Measurements from ENCODE around the gene EIF4A2. TPM values are rescaled to one million over a fixed set of nuclear protein-coding genes. Genes with fewer than 3 reads are reported as not detected.

Gene EIF4A2
- total and polyA plus RNA-seq, 9 of the 15 experiments (the other 6 are each of a cell fraction or from before 2014, with no cell fraction given), result 307 to 754 (median 435) TPM

- TF ChIP-seq C11orf30 (IDR thresholded peaks at IDR 0.05; ENCODE audit: low read depth) (no peak), HDAC6 (IDR thresholded peaks at IDR 0.05; ENCODE audit: low read depth, low read length) (no peak), ELK3 (CRISPR knock-in tag; IDR thresholded peaks at IDR 0.05) (no peak), PHF21A (IDR thresholded peaks at IDR 0.05; ENCODE audit: borderline replicate concordance, low read depth) (no peak), ZNF134 (CRISPR knock-in tag; conservative IDR thresholded peaks at IDR 0.05) (no peak), SMARCC2 (IDR thresholded peaks at IDR 0.05; ENCODE audit: low read depth) (no peak), JUN (IDR thresholded peaks at IDR 0.05; ENCODE audit: borderline replicate concordance, low read depth, low read length) (no peak), JUN (CRISPR knock-in tag; IDR thresholded peaks at IDR 0.05; ENCODE audit: borderline replicate concordance) (no peak), SNAPC5 (CRISPR knock-in tag; IDR thresholded peaks at IDR 0.05) (no peak), NBN (IDR thresholded peaks at IDR 0.05; ENCODE audit: low read depth) (0 out of 2 replicates have a peak, but pooled peaks have one; percentile 25), HDAC3 (IDR thresholded peaks at IDR 0.05; ENCODE audit: borderline replicate concordance, partially characterized antibody) (no peak), ZBTB2 (IDR thresholded peaks at IDR 0.05) (no peak; the same call in 1 of the 2 replicates), PTRF (tag; IDR thresholded peaks at IDR 0.05) (no peak), SRF (CRISPR knock-in tag; IDR thresholded peaks at IDR 0.05) (0 out of 4 replicates have a peak, but pooled peaks of 1 of the 2 experiments have one; percentile 52), BCL6 (CRISPR knock-in tag; IDR thresholded peaks at IDR 0.05) (no peak), HBP1 (CRISPR knock-in tag; IDR thresholded peaks at IDR 0.05) (no peak), ZBTB1 (CRISPR knock-in tag; IDR thresholded peaks at IDR 0.05; ENCODE audit: borderline replicate concordance, low read depth) (peak; percentile 68; the same call in 1 of the 2 replicates), ZNF644 (tag; IDR thresholded peaks at IDR 0.05; ENCODE audit: low read depth) (no peak), ZNF316 (IDR thresholded peaks at IDR 0.05) (no peak), ZBTB11 (CRISPR knock-in tag; IDR thresholded peaks at IDR 0.05) (no peak)
Measured at GRCh38 chr3:186826976-186827857, 43.8 kb downstream of the EIF4A2 start (continued).

All from K562 (cell line).